GM21515 (cell line): ENCODE results near the gene TSGA10.
"Not testable (repeated sequence)": the region's sequence is repeated elsewhere in the genome, so short reads cannot be mapped to it uniquely, and the experiment has no call there.

ENCODE experiments used
- ATAC-seq: cut with Tn5 transposase; IDR thresholded peaks from one replicate; pipeline ENCODE4 v1.9.1; 2021; ENCODE audit not compliant: unreplicated experiment

The TSGA10 gene

GRCh38 chr2:99154643-99155536 is at the start of gene TSGA10, which contains the start of gene LIPT1:
Gene TSGA10, minus strand, starts transcription at chr2:99154942. Its CDS starts 45,503 bp downstream, at chr2:99109439.
Gene LIPT1, plus strand, starts transcription at chr2:99154967. Its CDS starts 6,991 bp downstream, at chr2:99161958.
- ATAC-seq = peak; percentile 93

- no peak for ATAC-seq
Measured at GRCh38 chr2:99201959-99202678, 47.4 kb upstream of the TSGA10 start.

- ATAC-seq = no peak
Measured at GRCh38 chr2:99200076-99200800, 45.5 kb upstream of the TSGA10 start.

- no peak for ATAC-seq
Measured at GRCh38 chr2:99198103-99198841, 43.5 kb upstream of the TSGA10 start.

GRCh38 chr2:99192364-99192763 is 37.6 kb upstream of the TSGA10 start:
- not testable (repeated sequence) for ATAC-seq

GRCh38 chr2:99190548-99190947 is 35.8 kb upstream of the TSGA10 start:
- ATAC-seq = no peak

- no peak for ATAC-seq
Measured at GRCh38 chr2:99188357-99188756, 33.6 kb upstream of the TSGA10 start.

GRCh38 chr2:99187011-99187410 is 32.3 kb upstream of the TSGA10 start:
- ATAC-seq = no peak

- ATAC-seq = no peak
Measured at GRCh38 chr2:99184811-99185210, 30.1 kb upstream of the TSGA10 start.

GRCh38 chr2:99183025-99183424 is 28.3 kb upstream of the TSGA10 start:
- ATAC-seq = no peak

GRCh38 chr2:99181624-99182000 is 26.9 kb upstream of the TSGA10 start:
- ATAC-seq = no peak

GRCh38 chr2:99180755-99181623 is 26.2 kb upstream of the TSGA10 start, which contains the start of the genes MITD1 and MRPL30:
Gene MITD1, minus strand, starts transcription at chr2:99181058. Its CDS starts 77 bp downstream, at chr2:99180981.
Gene MRPL30, plus strand, starts transcription at chr2:99181184. Its CDS starts 5,020 bp downstream, at chr2:99186204.
- ATAC-seq = peak; percentile 92

- ATAC-seq = no peak
Measured at GRCh38 chr2:99171377-99172140, 16.8 kb upstream of the TSGA10 start.

- ATAC-seq = no peak
Measured at GRCh38 chr2:99169534-99169933, 14.8 kb upstream of the TSGA10 start.

- ATAC-seq = no peak
Measured at GRCh38 chr2:99166218-99166617, 11.5 kb upstream of the TSGA10 start.

GRCh38 chr2:99159594-99159993 is 4.9 kb upstream of the TSGA10 start:
- ATAC-seq = no peak

GRCh38 chr2:99158599-99158998 is 3.9 kb upstream of the TSGA10 start:
- ATAC-seq = no peak

- ATAC-seq = no peak
Measured at GRCh38 chr2:99156891-99157290, 2.1 kb upstream of the TSGA10 start.
